ENCODE data around the gene PRKCZ. TPM values are rescaled to one million over a fixed set of nuclear protein-coding genes. Genes with fewer than 3 reads are reported as not detected.
A peak's percentile ranks its signal among the peaks of the same experiment; 100 is the strongest.

The PRKCZ gene
- total RNA-seq, 2 donors from 2014 or later = 12.4 to 20.7 TPM

DNA sequence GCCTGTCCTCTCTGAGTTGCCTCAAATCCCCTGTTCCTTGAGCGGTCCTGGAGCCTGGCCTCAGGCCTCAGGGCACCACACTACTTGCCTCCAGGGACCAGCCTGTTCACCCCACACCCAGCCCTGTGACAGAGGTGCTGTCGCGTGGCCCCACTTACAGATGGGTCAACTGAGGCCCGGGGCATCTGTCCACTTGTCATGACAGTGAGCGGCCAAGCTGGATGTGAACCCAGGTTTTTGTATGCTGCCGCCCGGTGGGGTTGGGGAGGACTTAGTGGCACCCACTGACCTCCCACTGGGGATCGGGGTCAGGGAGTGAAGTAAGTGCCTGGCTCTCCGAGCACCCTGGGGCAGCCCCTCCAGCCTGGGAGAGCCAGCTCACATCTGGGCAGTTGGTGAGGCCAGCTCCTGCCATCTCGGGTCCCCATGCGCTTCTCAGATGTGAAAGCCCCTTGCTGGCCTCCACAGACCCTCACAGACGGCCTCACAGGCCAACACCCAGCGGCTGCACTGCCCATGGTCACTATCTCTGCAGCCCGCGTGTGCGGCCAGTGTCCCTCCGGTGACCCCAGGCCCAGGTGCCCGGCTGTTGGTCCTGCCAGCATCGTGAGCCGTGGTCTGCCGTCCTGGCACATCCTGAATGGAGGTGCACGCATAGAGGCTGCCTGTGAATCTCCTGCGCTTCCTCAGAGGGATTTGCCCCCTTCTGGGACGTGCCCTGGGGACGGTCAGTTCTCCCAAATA lies 153.6 kb downstream of the PRKCZ start:
- ATAC-seq = no peak
- DNase-seq = no peak
- intact Hi-C loops (cut with DNase I) = no loop called here

DNA sequence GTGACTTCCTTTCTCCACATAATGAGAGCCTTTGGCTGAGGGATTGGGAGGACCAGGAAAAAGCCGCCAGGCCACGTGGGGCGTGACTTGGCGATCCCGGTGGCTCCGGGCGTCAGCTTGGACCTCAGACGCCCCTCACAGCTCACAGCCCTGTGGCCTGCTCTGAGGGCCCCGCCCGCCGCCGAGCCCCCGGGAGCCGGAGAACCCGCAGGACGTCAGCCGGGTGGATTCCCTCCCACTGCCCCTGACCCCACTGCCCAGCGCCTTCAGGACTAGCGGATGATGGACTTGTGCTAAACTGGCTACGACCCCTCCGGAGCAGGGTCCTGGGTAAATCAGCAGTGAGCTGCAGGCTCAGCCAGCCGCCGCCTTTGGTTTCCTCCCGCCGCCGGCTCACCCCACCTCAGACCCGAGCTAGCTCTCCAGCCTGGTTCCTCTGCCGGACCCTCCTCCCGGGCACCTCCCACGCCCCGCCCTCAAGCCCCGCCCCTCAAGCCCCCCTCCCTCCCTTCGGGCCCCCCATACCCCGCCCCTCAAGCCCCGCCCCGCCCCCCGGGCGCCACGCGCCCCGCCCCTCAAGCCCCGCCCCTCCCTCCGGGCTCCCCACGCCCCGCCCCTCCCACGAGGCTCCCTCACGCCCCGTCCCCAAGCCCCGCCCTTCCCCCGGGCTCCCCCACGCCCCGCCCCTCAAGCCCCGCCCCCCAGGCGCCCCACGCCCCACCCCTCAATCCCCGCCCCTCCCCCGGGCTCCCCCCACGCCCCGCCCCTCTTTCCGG lies 154.4 kb downstream of the PRKCZ start:
- intact Hi-C loops (cut with DNase I) = no loop called here

DNA sequence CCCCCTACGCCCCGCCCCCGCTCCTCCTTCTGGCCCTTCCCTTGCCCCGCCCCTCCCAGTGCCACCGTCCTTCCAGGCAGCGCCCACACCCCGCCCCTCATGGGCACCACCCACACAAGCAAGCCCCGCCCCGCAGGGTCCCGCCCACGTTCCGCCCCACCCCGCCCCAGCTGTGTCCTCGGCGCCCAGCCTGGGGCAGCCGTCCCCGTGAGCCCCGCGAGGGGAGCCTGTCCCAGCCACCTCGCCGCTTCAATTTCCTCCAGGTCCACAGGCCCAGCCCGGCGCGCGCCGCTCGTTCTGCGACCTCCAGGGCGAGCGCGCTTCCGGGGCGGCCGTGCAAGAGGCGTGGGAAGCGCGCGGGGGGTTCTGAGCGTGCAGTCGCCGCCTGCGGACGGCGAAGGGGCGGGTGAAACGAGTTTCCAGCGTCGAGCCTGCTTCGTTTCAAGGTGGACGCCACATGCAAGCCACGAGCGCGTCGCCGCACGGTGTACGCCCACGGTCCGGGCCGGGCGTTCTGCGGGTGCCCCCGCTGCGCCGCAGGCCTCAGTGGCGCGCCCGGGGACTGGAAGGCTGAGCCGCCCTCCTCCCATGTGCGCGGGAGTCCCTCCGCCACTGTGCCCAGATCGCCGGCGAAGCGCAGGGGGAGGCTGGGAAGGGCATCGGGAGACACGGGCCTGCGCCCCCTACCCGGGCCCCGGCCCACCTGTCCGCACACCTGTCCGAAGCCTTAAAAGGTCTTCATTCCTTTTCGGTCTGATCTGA lies 155.2 kb downstream of the PRKCZ start:
- intact Hi-C loops (cut with DNase I) = no loop called here
- DNase-seq = peak; percentile 98
- ATAC-seq = peak; percentile 78 to 79

More for the DNA sequence above, 154.4 kb downstream of the PRKCZ start:
- peak; percentile 61 to 70 for ATAC-seq
- peak; percentile 87 for DNase-seq

DNA sequence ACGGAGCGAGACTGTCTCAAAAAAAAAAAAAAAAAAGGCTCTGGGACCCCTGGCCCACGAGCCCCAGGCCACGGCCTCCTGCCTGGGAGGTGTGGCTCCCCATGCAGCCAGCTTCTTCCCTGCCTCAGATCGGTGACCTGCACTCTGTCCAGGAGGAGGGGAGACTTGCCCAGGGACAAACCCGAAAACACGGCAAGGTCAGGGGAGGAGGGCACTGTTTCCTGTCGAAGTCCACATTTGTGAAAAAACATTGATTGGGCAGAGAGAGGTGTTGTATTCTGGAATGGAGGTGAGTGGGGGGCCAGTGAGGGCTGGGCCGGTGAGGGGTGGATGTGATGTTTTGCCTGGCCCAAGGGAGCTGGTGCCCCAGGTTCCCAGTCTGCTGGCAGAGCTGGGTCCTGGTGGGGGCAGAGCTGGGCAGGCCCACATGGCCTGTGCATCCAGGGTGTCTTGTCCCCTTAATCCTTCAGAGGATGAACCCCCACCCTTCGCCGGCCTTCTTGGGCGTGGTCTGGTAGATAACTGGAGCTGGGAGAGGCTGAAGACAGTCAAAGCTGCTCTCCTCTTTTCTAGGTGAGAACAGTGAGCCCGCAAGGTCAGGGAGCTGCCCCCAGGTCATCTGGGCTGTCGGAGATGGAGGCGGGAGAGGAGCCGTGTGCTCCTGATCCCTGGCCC lies 156.7 kb downstream of the PRKCZ start:
- ATAC-seq (no peak), DNase-seq (no peak)
- intact Hi-C loops (cut with DNase I) = no loop called here

DNA sequence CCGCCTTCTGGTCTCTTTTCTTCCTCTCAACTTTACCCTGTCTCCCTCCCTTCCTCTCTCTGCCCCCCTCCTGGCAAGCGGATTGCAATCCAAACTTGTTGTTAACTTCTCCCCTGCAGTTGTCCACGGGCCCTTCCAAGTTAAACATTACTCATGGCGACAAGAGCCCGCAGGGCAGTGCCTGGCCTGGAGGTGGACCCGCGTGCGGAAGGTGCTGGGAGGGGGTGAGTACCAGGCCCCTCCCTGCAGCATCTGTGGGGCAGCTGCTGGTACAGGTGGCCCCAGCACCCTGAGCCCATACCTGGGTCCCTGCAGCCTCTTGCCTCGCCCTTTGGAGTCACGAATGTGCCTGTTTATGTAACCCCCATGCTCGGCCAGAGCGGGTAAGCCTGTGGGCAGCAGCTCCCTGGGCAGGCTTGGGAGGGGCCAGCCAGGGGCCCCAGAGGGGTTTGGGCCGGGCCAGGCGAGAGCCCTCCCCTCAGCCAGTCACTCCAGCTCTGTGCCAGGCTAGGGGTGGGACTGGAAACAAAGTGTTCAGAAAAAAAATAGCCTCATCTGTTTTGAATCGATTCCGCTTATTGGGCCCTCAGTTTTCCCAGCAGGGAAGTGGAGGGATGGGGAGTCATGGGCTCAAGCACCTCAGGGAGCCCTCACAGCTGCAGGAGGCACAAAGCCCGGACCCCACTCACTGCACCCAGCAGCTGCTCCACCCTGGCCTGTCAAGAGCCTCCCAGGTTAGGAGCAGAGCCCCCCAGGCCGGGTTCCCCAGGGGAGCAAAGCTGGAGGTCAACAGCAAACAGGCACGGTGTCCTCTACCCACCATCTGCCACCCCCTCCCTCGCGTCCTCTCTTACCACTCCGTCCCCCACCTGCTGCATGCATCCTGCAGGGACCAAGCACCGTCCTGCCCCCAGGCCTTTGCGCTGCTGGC lies 158.4 kb downstream of the PRKCZ start:
- intact Hi-C loops (cut with DNase I) = no loop called here
- DNase-seq = peak; percentile 85
- ATAC-seq = peak; percentile 1 to 4

DNA sequence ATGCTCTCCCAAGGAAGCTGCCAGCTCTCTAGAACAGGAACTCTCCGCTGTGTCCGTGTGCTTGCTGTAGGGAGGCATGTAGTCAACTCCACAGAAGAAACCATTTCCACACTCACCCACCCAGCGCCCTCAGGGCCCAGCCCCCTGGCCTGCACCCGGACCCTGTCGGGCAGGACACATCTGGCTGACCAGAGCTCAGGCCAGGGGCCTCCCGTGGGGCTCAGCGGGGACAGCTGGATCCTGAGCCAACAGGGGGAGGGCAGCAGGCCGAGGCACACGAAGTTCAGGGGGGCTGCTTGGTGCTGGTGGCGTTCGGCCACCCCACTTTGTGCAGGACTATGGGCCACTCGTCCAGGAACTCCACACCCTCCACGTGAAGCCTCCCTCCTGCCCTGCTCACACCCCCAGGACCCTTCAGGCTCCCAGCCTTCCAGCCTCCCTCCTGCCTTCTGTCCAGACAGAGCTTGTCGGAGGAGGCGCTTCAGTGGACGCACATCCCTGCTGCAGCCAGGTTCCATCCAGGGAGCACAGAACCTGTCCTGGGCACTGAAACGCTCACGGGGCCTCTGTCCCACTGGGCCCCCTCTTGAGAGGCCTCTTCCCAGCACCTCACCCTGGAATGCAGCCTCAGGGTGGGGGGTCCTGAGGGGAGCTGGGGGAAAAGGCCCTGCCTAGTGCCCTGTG lies 159.3 kb downstream of the PRKCZ start:
- DNase-seq (no peak), ATAC-seq (no peak)
- intact Hi-C loops (cut with DNase I) = no loop called here

DNA sequence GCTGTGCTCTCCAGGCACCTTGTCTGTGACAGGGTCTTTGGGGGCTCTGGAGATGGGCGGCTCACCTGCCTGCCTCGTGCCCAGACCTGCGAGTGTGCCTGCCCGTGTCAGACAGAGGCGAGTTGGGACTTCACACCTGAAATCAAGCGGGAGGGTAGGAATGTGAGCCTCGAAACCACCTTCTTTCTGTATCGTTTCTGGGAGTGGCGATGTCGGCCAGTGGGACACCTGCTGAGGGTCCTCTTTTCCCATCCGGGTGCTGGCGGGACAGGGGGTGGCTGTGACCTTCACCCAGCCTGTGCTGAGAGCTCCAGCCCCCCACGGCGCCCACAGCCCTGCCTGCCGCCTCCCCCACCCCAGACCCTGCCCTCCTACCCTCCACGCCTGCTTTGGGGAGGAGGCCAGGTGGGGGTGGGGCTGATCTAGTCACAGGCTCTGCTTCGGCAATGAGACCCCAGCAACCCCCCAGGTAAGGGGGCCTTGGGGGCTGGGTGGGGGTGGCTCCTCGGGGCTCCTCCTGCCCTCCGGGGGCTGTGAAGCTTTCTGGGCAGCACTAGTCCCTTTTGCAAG lies 160.0 kb downstream of the PRKCZ start:
- intact Hi-C loops (cut with DNase I) = no loop called here
- no peak for ATAC-seq
- no peak for DNase-seq

DNA sequence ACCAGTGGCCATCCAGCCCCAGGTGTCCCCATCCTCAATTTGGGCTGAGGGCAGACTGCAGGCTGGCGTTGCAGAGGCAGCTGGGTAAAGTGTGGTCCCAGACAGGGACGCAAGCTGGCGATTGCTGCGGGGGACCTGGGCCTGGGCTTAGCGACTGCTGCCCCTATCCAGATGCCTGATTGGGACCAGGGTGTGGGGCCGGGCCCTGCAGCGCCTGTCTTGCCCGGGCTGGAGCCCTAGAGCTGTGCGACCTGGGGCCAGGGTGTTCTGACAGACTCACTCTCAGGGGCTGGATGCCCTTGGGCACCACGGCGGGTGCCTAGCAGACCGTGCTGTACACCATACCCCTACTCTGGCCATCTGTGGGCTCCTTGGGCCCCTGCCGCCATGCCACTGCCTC lies 160.6 kb downstream of the PRKCZ start:
- no peak for ATAC-seq
- DNase-seq = no peak
- intact Hi-C loops (cut with DNase I) = no loop called here

DNA sequence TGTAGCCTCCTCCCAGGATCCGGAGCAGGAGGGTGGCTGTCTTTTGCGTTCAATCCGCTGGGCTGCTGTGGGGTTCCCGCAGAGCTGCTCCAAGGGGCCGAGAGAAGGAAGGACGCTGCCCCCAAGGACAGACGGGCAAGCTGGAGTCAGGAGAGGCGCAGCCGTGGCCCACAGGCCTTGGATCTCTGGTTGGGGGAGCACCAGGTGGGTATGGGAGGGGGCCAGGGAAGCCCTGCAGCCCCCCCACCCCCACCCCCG lies 162.0 kb downstream of the PRKCZ start:
- no peak for DNase-seq
- intact Hi-C loops (cut with DNase I) = no loop called here
- peak in 1 of 2 donors; percentile 1 for ATAC-seq

DNA sequence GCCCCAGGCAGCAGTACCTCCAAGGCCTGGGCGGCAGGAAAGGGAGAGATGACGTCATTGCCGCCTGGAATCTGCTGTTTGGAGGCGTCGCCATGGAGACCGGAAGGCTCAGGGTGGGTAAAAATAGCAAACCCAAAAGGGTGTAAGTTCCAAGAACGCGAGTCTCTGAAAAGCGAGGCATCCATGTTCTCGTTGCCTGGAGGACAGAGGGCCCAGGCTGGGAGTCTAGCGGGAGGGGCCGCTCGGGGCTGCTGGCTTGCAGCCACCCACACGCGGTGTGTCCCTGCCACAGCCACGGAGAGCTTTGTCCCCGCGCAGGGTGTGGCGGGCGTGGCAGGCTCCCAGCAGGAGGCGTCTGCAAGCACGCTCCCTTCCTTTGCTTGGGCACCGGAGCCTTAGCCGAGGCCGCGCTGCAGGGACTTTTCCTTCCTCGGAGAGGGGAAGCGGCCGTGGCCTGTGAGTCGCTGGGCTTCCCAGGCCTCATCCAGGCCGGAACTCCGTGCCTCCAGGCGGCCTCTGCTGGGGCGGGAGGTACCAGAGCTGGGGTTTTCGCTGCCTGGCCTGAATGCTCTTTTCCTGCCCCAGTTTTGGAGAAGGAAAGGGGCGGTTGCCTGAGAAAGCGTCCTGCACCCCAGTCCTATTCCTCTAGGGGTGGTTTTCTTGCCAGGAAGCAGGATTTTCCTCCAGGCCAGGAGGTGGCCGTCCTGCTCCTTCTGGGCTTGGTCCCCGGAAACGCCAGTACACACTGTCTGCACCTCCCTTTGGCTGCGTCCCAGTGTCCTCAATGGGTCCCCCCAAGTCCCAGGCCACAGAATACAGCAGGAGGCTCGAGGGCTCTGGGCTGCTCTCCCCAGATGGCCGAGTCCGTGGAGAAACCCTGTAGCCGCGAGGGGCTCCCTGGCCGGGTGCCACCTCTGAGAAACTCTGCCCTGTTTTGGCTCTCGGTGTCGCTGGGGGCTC lies 162.6 kb downstream of the PRKCZ start:
- ATAC-seq (peak; percentile 65 to 71), DNase-seq (peak; percentile 98)
- intact Hi-C loops (cut with DNase I) = no loop called here

DNA sequence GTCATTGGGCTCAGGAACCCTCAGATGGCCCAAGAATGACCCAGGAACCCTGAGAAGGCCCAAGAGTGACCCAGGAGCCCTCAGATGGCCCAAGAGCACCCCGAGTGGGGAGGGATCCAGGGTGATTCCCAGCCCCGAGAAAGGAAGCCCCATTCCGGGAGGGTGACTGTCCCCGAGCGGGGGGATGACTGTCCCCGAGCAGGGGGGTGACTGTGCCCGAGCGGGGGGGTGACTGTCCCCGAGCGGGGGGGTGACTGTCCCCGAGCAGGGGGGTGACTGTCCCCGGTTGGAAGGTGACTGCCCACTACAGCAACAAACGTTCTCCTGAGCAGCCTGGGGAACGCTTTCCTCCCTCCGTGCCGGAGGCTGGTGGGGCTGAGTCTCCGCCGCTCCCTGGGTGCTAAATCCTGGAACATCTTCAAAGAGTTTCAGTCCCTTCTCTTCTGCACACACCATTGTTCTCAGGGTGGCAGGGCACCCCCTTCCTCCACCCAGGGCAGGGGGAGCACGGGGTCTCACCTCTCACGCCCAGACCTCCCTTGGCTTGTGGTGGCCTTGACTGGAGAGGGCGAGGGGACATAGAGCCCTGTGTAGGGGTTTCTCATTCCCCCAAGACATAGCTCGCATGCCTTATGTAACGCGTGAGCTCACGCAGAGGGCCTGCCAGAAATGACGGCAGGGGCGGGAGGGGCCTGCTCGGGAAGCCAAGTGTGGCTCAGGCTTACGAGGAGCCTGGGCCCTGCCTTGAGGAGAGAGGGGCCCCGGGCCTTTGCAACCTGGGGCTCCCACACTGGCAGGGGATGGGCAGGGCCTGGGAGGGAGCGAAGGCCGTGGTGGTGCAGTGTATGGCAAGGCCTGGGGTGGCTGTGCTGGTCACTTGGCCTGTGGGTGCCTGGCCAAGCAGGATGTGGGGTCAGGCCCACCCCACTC lies 163.6 kb downstream of the PRKCZ start:
- DNase-seq (peak; percentile 90), ATAC-seq (peak; percentile 72 to 80)
- intact Hi-C loops (cut with DNase I) = no loop called here

DNA sequence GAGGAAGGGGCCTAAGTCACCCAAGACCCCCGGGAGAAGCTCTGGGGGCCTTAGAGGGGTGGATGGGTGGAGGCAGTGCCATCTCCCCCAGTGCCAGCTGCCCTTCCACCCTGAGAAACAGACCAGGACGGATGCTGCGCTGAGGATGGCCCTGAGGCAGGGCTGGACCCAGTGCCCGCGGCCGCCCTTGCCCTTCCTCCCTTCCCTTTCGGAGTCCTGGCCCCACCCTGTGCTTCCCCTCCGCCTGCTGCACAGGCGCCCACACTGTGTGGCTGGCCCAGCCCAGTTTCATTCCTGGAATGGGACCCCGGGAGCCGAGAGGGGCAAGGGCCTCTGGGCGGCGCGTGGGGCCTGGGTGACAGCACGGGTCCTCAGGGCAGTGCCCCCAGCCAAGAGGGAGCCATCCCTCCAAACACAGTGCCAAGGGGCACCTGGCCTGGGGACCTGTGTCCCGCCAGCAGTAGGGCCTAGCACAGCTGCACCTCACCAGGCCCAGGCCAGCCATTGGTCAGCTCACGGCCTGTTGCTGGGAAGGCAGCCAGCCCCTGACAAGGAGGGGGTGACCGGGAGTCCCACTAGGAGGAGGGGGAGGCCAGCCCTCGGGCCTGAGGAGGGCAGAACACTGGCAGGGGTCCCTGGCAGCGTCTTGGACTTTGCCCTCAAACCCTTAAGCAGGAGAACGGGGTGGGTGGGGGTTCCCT lies 164.5 kb downstream of the PRKCZ start:
- intact Hi-C loops (cut with DNase I) = no loop called here
- DNase-seq (no peak), ATAC-seq (peak; percentile 18 to 28)

DNA sequence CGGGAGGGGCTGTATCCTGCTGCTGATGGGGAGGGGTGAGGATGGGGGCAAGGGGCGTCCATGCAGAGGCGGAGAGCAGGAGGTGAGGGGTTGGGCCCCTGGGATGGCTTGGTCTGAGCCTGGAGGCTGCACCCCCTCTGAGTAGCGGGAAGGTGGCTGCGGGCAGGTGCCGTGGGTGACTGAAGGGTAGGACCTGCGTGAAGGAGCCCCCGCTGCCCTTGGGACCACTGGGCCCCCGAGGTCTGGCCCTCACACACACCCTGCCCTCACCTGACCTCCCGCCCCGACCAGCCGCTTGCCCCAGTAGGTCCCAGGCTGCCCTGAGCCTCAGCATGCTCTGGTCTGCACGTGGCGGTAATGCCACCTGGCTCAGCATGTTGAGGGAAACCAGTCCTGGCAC lies 165.1 kb downstream of the PRKCZ start:
- DNase-seq (no peak), ATAC-seq (no peak)
- intact Hi-C loops (cut with DNase I) = no loop called here

DNA sequence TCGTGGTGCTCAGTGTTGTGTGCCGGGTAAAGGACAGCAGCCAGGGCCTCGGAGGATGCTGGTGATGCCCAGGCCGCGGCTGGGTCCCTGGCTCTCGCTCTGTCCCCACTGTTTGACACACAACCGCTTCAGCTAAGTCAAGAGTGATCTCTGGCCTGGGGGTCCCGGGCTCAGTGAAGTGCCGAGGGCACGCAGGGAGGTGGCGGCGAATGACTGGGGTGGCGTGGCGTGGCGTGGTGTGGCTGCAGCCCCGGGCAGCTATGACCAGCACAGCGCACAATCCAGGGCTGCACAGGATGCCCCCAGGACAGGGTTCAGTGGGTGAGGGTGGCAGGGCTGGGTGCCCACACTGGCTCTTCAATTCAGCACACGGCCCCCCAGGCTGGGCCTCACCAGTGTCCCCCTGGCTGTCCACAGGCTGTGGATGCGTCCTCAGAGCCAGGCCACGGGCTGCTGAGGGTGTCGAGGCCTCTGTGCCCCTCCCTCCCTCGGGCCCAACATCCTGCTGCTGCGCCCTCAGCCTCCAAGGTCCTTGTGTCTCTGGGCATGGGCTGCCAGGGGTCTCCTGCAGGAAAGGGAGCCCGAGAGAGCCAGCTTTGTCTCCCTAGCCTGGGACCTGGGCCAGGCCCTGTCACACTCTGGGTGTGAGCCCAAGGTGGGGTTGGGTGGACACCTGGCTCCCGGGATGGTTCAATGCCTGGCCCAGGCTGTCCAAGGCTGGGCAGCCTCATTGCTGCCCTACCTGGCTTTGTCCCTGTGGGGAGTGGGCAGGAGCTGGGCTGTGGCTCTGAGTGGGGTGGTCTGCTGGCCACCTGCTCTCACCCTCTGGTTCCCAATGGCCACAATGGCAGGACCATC lies 165.9 kb downstream of the PRKCZ start:
- ATAC-seq = no peak
- DNase-seq = no peak
- intact Hi-C loops (cut with DNase I) = no loop called here

Data from left cardiac atrium (tissue), 4 donors.